Amygdala (tissue), 56 donors: ENCODE results near the gene IGF2.

Experiments
- DNase-seq, 56 donors: peaks; one replicate each; lab custom pipeline; 2025; lab: John Stamatoyannopoulos, UW

The IGF2 gene

GRCh38 chr11:2138431-2139122 lies 612 bp downstream of the IGF2 start:
- DNase-seq, result no peak

- DNase-seq, result no peak
These were observed 1.1 kb downstream of the IGF2 start for GRCh38 chr11:2138068-2138430.

- DNase-seq, result no peak
These were observed 1.8 kb downstream of the IGF2 start for GRCh38 chr11:2137202-2138067.

- no peak for DNase-seq
These were observed 2.3 kb downstream of the IGF2 start for GRCh38 chr11:2136952-2137201.

- no peak for DNase-seq
These were observed 2.8 kb downstream of the IGF2 start for GRCh38 chr11:2136209-2136951.

- DNase-seq, result no peak
These were observed 3.5 kb downstream of the IGF2 start for GRCh38 chr11:2135648-2136201.

- DNase-seq, result no peak
These were observed 4.1 kb downstream of the IGF2 start for GRCh38 chr11:2135018-2135569.

GRCh38 chr11:2134022-2135010 lies 4.9 kb downstream of the IGF2 start:
- no peak for DNase-seq

GRCh38 chr11:2133241-2134021 lies 5.8 kb downstream of the IGF2 start:
- no peak for DNase-seq

GRCh38 chr11:2132874-2133240 lies 6.3 kb downstream of the IGF2 start:
- DNase-seq, result no peak

GRCh38 chr11:2132246-2132645 lies 6.9 kb downstream of the IGF2 start:
- DNase-seq, result no peak

GRCh38 chr11:2131371-2132236 lies 7.6 kb downstream of the IGF2 start:
- DNase-seq, result no peak

- DNase-seq, result no peak
These were observed 8.3 kb downstream of the IGF2 start for GRCh38 chr11:2130881-2131352.

GRCh38 chr11:2129699-2130366 lies 9.4 kb downstream of the IGF2 start:
- no peak for DNase-seq

- no peak for DNase-seq
These were observed 9.9 kb downstream of the IGF2 start for GRCh38 chr11:2129308-2129698.

- DNase-seq, result no peak
These were observed 10.5 kb downstream of the IGF2 start for GRCh38 chr11:2128511-2129307.

- DNase-seq, result no peak
These were observed 11.1 kb downstream of the IGF2 start for GRCh38 chr11:2128130-2128510.
